Loucy (cell line): ENCODE data around the gene ATP5MC3.
A peak's percentile ranks its signal among the peaks of the same experiment; 100 is the strongest.

Source experiments
- H2AFZ ChIP-seq: fragments of 200-600 bp; sonication (generic); 2 replicates; pipeline ENCODE4 v1.6.0; 2016; ENCODE audit warnings: antibody characterized with exemption, mild to moderate bottlenecking, low read length, moderate library complexity
- H3F3A ChIP-seq: fragments of 200-600 bp; 2 replicates; pipeline ENCODE4 v1.6.0; 2016; ENCODE audit warnings: antibody characterized with exemption, low read depth, mild to moderate bottlenecking
- H3K27me3 ChIP-seq: fragments of 200-600 bp; sonication (generic); 2 replicates; pipeline ENCODE4 v1.6.1; 2014; ENCODE audit warnings: low read length, mild to moderate bottlenecking; ENCODE audit not compliant: insufficient read depth, poor library complexity, severe bottlenecking
- H3K36me3 ChIP-seq: fragments of 200-600 bp; sonication (generic); 2 replicates; pipeline ENCODE4 v1.6.1; 2016; ENCODE audit warnings: low read length; ENCODE audit not compliant: insufficient read depth
- H3K4me1 ChIP-seq: fragments of 200-600 bp; sonication (generic); 2 replicates; pipeline ENCODE4 v1.5.1; 2014; ENCODE audit warnings: low read length, mild to moderate bottlenecking; ENCODE audit not compliant: insufficient read depth, poor library complexity, severe bottlenecking
- H3K4me2 ChIP-seq: fragments of 200-600 bp; sonication (generic); 2 replicates; pipeline ENCODE4 v1.6.0; 2014; ENCODE audit warnings: antibody characterized with exemption, low read length, low read depth, mild to moderate bottlenecking; ENCODE audit not compliant: poor library complexity, severe bottlenecking
- H3K4me3 ChIP-seq: fragments of 200-600 bp; sonication (generic); 2 replicates; pipeline ENCODE4 v1.5.1; 2014; ENCODE audit warnings: low read length, mild to moderate bottlenecking, mixed read lengths; ENCODE audit not compliant: poor library complexity, severe bottlenecking
- H3K79me2 ChIP-seq: fragments of 200-600 bp; sonication (generic); 2 replicates; pipeline ENCODE4 v1.6.1; 2014; ENCODE audit warnings: low read length; ENCODE audit not compliant: insufficient read depth
- H3K9ac ChIP-seq: fragments of 200-600 bp; sonication (generic); 2 replicates; pipeline ENCODE4 v1.6.0; 2014; ENCODE audit warnings: mild to moderate bottlenecking, low read depth, low read length, moderate library complexity; ENCODE audit not compliant: poor library complexity, severe bottlenecking
- H3K9me2 ChIP-seq: fragments of 200-600 bp; sonication (generic); replicated peaks from 2 replicates; pipeline ENCODE4 v1.6.1; 2016; ENCODE audit warnings: low read depth, low read length, mixed read lengths
- H3K9me3 ChIP-seq: fragments of 200-600 bp; sonication (generic); 2 replicates; pipeline ENCODE4 v1.6.1; 2014; ENCODE audit warnings: mild to moderate bottlenecking, antibody characterized with exemption, low read length, low read depth; ENCODE audit not compliant: insufficient read depth
- H4K20me1 ChIP-seq: fragments of 200-600 bp; sonication (generic); 2 replicates; pipeline ENCODE4 v1.6.0; 2014; ENCODE audit warnings: antibody characterized with exemption, low read length, mild to moderate bottlenecking; ENCODE audit not compliant: insufficient read depth, poor library complexity, severe bottlenecking
- CTCF ChIP-seq: fragments of 200-600 bp; sonication (generic); conservative IDR thresholded peaks from 2 replicates; pipeline ENCODE4 v1.5.1; 2014; ENCODE audit warnings: mild to moderate bottlenecking, antibody characterized with exemption, low read length
- EZH2phosphoT487 ChIP-seq: fragments of 200-600 bp; IDR thresholded peaks from 2 replicates; pipeline ENCODE4 v1.6.1; 2018; ENCODE audit warnings: antibody characterized with exemption, mild to moderate bottlenecking, moderate library complexity, borderline replicate concordance

ATP5MC3 gene

GRCh38 chr2:175169191-175169590 lies 12.3 kb downstream of the ATP5MC3 start:
- Histone ChIP-seq H3F3A (no peaks in the 10 kb centered on the region), H3K4me2 (peak overlapping the region; percentile 64), H3K36me3 (no peaks in the 10 kb centered on the region), H3K4me3 (peak overlapping the region; percentile 81), H3K9me3 (no peaks in the 10 kb centered on the region), H2AFZ (no peak overlapping the region), H3K9me2 (no peaks in the 10 kb centered on the region), H3K9ac (peak overlapping the region; percentile 77), H4K20me1 (peaks cover 37% of the 10 kb centered on the region), H3K79me2 (peaks cover 45% of the 10 kb centered on the region), H3K4me1 (peaks cover 24% of the 10 kb centered on the region), H3K27me3 (no peaks in the 10 kb centered on the region)
- TF ChIP-seq EZH2phosphoT487 (no peak), CTCF (no peak)

GRCh38 chr2:175168564-175168945 lies 13.0 kb downstream of the ATP5MC3 start:
- Histone ChIP-seq H3K9ac (peak overlapping the region; percentile 77), H3K36me3 (no peaks in the 10 kb centered on the region), H3K27me3 (no peaks in the 10 kb centered on the region), H3K4me1 (peaks cover 24% of the 10 kb centered on the region), H3K79me2 (peaks cover 51% of the 10 kb centered on the region), H3F3A (no peaks in the 10 kb centered on the region), H3K4me3 (peak overlapping the region; percentile 81), H3K9me2 (no peaks in the 10 kb centered on the region), H3K4me2 (peak overlapping the region; percentile 64), H4K20me1 (peaks cover 41% of the 10 kb centered on the region), H3K9me3 (no peaks in the 10 kb centered on the region), H2AFZ (peak overlapping the region; percentile 86)
- TF ChIP-seq EZH2phosphoT487 (no peak), CTCF (no peak)

- H4K20me1 ChIP-seq, result peaks cover 44% of the 10 kb centered on the region
- peaks cover 24% of the 10 kb centered on the region for H3K4me1 ChIP-seq
- H3F3A ChIP-seq, result no peaks in the 10 kb centered on the region
- peak within 1 kb of the TSS; percentile 97 for H2AFZ ChIP-seq
- H3K9me2 ChIP-seq, result no peaks in the 10 kb centered on the region
- no peaks in the 10 kb centered on the region for H3K27me3 ChIP-seq
- H3K36me3 ChIP-seq, result no peaks in the 10 kb centered on the region
- TF ChIP-seq EZH2phosphoT487 (no peak), CTCF (no peak)
- no peaks in the 10 kb centered on the region for H3K9me3 ChIP-seq
- H3K4me3 ChIP-seq, result peak within 1 kb of the TSS; percentile 94
- peak within 1 kb of the TSS; percentile 93 for H3K4me2 ChIP-seq
- H3K79me2 ChIP-seq, result peaks cover 56% of the 10 kb centered on the region
- peak within 1 kb of the TSS; percentile 95 for H3K9ac ChIP-seq
Measured at GRCh38 chr2:175167792-175168563, 13.5 kb downstream of the ATP5MC3 start, which contains the start of gene ATF2. Gene ATF2, minus strand, starts transcription at chr2:175168203. Its CDS starts 31,760 bp downstream, at chr2:175136443.
